ENCODE results near the gene LGI4.

LGI4 gene

GRCh38 chr19:35134601-35135242 is at the start of gene LGI4:
Gene LGI4, minus strand, starts transcription at chr19:35135059. Its CDS starts 379 bp downstream, at chr19:35134680.
- no peak for DNase-seq (ENCODE audit: low spot score)

GRCh38 chr19:35184267-35184666 is 49.4 kb upstream of the LGI4 start:
- no peak for DNase-seq (ENCODE audit: low spot score)

- no peak for DNase-seq (ENCODE audit: low spot score)
These were observed 46.5 kb upstream of the LGI4 start for GRCh38 chr19:35181387-35181786.

- no peak for DNase-seq (ENCODE audit: low spot score)
These were observed 45.0 kb upstream of the LGI4 start for GRCh38 chr19:35179830-35180229.

- DNase-seq (ENCODE audit: low spot score) = no peak
These were observed 43.8 kb upstream of the LGI4 start for GRCh38 chr19:35178701-35179100.

GRCh38 chr19:35177377-35178274 is 42.8 kb upstream of the LGI4 start:
- no peak for DNase-seq (ENCODE audit: low spot score)

- no peak for DNase-seq (ENCODE audit: low spot score)
These were observed 41.3 kb upstream of the LGI4 start for GRCh38 chr19:35176181-35176570.

GRCh38 chr19:35174226-35174625 is 39.4 kb upstream of the LGI4 start:
- DNase-seq (ENCODE audit: low spot score) = no peak

GRCh38 chr19:35171730-35172129 is 36.9 kb upstream of the LGI4 start:
- DNase-seq (ENCODE audit: low spot score) = no peak

- no peak for DNase-seq (ENCODE audit: low spot score)
These were observed 35.7 kb upstream of the LGI4 start for GRCh38 chr19:35170359-35171061.

GRCh38 chr19:35169221-35169995 is 34.5 kb upstream of the LGI4 start:
- no peak for DNase-seq (ENCODE audit: low spot score)

- DNase-seq (ENCODE audit: low spot score) = no peak
These were observed 33.3 kb upstream of the LGI4 start for GRCh38 chr19:35168196-35168595.

- DNase-seq (ENCODE audit: low spot score) = no peak
These were observed 32.6 kb upstream of the LGI4 start for GRCh38 chr19:35167251-35168119.

GRCh38 chr19:35166100-35167063 is 31.5 kb upstream of the LGI4 start:
- DNase-seq (ENCODE audit: low spot score) = no peak

GRCh38 chr19:35165200-35166058 is 30.6 kb upstream of the LGI4 start:
- DNase-seq (ENCODE audit: low spot score) = no peak

GRCh38 chr19:35164418-35164817 is 29.6 kb upstream of the LGI4 start:
- DNase-seq (ENCODE audit: low spot score) = no peak

GRCh38 chr19:35162471-35163326 is 27.8 kb upstream of the LGI4 start:
- DNase-seq (ENCODE audit: low spot score) = no peak

GRCh38 chr19:35161434-35161743 is 26.5 kb upstream of the LGI4 start:
- no peak for DNase-seq (ENCODE audit: low spot score)
